GM19463 (cell line): Measurements from ENCODE around the gene CACYBP.

Source experiments
- ATAC-seq: cut with Tn5 transposase; IDR thresholded peaks from one replicate; pipeline ENCODE4 v1.9.1; 2021; ENCODE audit warnings: mild to moderate bottlenecking, moderate library complexity; ENCODE audit not compliant: unreplicated experiment

The CACYBP gene, protein sequence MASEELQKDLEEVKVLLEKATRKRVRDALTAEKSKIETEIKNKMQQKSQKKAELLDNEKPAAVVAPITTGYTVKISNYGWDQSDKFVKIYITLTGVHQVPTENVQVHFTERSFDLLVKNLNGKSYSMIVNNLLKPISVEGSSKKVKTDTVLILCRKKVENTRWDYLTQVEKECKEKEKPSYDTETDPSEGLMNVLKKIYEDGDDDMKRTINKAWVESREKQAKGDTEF

GRCh38 chr1:174999936-175000696, at the start of gene CACYBP:
Gene CACYBP, plus strand, starts transcription at chr1:174999947. Its CDS starts 234 bp downstream, at chr1:175000181.
- peak; percentile 1 for ATAC-seq

GRCh38 chr1:174953285-174954072, 46.3 kb upstream of the CACYBP start:
- peak; percentile 64 for ATAC-seq

GRCh38 chr1:174954073-174954460, 45.7 kb upstream of the CACYBP start:
- ATAC-seq: peak; percentile 28

DNA sequence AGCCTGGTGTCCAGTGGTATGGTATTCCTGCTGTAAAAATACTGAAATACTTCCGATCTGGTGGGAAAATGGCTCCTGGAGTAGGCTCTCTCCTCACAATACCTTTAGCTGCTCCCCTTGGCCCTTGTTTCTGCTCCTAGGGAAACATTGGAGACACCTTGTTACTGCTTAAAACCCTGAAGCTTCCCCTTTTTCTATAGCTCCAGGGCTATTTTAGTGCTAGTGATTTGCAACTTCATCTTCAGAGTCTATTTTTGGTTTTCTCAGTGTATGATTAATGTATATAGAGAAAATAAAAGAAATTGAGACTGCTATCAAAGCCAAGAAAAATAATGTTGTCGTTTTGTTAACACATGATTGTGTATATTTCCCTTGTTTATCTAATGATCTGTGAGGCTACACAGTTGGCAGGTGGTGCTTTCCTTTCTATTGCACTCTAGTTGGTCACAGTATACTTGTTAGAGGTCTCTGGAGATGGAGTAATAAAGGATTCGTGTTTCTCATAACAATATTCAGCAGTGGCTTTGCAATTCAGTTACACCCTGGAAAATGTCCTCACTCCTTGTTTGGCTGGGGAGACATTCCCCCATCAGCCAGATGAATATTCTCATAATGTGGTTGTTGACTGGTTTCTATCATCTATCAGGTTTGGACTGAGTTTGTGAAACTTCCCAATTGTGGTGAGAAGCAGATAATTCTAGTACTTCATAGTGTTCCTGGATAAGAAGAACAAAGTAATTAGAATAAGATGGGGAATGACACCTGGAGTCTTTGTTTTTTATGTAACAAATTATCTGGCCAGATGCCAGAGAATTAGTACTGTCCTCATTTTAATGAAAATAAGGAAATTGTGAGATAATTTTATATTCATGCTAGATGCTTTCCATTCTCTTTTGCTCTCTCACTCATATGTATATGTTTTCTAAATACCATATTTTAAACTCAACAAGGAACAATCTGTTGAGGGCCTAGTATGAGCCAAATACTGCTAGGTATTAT, 44.8 kb upstream of the CACYBP start:
- ATAC-seq: no peak

DNA sequence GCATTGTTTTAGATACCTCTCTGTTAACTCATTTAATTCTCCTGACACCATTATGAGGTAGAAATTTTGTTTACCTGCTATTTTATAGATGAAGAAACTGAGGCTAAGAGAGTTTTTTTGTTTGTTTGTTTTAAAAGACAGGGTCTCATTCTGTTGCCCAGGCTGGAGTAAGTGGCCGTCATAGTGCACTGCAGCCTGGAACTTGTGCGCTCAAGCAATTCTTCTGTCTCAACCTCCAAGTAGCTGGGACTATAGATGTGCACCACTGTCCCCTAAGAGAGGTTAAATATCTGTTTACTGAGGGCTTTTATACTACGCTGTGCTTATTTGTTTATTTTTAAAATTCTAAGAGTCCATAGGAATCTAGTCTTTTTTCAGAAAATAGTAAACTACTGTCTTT, 43.7 kb upstream of the CACYBP start:
- ATAC-seq: no peak

DNA sequence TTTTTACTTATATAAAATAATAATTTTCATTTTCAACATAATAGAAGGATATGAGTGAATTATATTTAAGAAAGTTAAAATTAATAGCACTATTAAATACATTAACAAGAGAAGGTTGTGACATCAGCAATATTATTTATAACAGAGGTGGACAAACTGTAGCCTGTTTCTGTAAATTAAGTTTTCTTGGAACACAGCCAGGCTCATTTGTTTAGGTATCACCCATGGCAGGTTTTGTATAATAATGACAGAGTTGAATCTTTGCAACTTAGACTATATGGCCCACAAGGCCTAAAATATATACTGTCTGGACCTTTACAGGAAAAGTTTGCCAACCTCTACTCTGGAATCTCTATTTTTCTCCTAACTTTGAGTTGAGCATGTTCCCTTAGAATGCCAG, 42.8 kb upstream of the CACYBP start:
- ATAC-seq: no peak

DNA sequence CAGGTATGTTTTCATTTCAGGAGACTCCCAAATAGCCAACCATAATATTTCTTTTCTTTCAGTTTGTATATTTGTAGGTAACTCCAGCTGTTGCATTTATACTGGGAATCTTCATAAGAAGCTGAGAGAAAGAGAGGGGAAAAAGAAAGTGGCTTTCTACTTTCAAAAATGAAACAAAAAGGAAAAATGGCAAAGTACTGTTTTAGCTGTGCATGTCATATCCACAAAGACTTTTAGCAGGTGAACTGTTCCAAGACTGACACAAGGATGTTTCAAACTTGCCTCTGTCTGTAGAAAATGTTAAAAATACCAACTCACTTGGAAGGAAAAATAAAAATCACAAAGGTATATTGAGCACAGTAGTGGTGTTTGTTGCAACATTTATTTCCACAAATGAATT, 41.9 kb upstream of the CACYBP start:
- no peak for ATAC-seq

DNA sequence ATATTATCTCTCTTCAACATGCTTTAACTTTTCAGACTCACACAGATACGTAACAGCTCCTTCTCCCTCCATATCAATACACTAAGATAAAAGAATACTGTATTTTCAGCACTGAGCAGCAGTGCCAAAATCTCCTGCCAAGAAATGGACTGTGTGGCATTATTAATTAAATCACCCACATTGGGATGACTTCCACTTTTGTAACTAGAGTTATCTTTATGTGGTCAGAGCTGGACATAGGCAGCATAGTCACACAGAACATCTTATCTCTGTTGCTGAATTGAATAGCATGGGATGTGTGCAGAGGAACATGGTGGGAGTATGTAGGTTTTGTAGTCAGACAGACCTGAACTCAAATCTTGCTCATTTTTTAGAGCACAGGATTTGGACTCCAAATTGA, 41.4 kb upstream of the CACYBP start:
- no peak for ATAC-seq

- no peak for ATAC-seq
Observed at GRCh38 chr1:174960362-174960761, 39.4 kb upstream of the CACYBP start.

- no peak for ATAC-seq
Observed at GRCh38 chr1:174963529-174964125, 36.1 kb upstream of the CACYBP start.

- no peak for ATAC-seq
Observed at GRCh38 chr1:174964261-174964971, 35.3 kb upstream of the CACYBP start.

DNA sequence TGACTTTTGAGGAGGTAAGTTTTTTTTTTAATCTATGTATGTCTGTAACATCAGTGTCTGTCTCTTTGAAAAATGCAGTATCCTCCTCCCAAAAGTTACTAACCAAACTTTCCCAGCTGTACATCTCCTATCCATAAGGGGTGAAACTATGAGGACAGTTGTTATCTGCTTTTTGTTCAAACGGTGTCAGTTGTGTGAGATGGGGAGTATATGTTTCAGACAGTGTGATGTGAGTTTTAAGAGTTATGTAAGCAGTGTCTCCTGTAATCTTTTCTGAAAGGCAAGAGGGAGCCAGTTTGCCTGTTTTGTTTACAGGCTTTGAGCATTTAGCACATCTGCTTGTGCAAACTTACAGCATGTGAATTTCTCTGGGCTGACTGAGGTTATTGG, 34.8 kb upstream of the CACYBP start:
- ATAC-seq: no peak

DNA sequence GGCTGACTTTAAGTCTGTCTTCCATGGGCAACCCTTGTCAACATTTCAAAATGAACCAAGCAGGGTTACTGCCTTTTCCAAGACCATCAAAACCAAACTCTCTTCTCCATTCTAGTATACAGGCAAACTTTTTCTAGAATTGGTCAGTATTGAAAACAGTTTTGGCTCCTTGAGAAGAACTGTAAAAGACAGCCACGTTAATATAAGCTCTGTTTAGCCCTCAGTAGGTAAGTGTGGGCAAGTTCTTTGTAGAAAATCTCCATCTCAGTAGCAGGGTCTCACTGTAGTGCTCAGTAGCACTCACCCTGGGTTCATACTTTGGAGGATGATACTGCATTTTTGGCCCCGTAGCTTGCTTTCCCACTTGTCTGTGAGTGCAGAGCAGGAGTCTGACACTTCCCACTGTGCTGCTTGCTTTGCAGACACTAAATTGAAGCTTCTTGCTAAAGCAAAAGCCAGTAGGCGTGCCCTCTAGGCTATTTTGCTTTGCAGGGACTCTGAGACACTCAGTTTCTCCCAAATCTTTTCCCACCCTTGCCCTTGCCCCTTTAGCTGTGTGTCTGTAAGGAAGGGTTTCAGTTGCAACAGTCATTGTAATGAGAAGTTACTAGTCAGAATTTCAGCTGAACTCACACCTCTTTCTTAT, 34.3 kb upstream of the CACYBP start:
- no peak for ATAC-seq

DNA sequence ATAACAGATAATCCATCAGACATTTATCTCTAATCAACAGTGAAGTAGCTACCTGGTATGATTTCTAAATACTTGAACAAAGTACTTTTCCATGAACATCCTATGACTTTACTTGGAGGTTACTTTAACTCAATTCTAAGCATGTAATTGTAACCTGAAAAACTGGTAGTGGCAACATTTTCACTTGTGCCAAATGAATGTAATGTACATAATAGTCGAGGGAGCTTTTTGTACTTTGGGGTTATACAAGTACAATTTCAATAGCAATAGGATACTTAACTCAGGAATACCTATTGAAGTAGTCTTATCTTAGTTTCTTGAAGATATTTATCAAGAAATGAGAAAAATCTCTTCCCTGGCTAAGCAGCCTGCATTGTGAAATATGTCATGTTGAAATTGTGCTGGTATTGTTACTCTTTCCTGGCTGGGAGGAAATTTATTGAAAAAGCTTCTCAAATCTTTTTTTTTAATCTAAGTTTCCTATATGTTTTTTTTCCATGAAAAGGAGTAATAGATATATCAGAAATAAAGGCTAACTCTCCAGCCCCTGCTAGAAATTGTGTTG, 33.7 kb upstream of the CACYBP start:
- ATAC-seq: no peak

DNA sequence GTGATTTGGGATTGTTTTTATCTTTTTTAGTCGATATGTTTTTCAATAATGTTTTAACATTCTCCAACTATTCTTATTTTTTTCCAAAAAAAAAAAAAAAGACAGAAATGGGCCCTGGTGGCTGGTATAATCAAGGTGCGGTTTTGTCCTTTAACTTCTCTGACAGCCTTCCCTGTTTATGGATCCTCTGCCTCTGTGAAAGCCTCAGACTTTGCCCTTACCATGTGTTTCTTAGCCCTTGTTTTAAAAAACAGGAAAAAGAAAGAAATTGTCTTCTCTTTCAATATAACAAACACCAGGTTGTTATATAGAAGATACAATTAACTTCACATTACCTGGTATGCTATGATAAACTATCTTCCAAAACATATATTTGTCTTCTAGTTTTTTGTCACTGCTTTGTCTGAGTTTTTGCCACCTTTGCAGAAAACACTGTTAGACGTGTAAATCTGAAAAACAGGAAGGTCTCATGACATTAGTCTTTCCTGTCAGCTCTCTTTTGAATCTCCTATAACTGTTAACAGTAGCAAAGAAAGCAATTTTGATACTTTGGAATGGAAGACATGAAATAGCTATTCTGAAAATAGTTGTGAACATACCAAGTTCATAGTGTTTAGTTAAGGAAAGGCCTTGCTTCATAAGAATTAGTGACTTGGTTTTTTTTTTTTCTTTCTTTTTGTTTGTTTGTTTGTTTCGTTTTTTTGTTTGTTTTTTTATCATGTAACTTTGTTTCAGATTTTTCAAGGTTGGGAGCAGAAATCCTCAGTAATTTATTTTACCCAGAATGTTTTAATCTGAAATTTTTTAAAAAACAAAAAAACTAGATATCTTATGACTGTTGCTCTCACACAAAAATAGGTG, 31.7 kb upstream of the CACYBP start:
- no peak for ATAC-seq

DNA sequence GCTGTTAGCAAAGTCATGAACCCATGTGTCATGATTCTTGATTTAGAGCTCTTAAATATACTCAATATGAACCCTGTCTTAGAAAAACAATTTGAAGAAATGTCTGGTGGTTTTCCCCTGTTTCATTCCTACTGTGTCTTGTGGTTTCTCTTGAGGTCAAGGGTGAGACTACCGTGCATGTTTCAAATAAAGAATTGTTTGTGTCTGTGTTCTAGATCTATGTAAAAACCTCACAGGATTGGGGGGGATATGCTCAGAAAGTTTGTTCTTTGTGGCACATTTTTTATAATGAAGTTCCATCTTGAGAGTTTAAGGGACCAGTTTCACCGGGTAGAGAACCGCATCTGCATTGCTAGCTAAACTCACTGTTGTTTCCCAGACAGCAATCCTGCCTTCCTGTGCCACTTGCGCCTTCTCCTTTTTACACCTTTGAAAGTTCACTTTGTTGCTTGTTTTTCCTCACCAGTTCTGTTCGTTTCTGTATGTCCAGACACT, 30.9 kb upstream of the CACYBP start:
- ATAC-seq: peak; percentile 76

- ATAC-seq: peak; percentile 31
Observed at GRCh38 chr1:174969977-174970376, 29.8 kb upstream of the CACYBP start.

DNA sequence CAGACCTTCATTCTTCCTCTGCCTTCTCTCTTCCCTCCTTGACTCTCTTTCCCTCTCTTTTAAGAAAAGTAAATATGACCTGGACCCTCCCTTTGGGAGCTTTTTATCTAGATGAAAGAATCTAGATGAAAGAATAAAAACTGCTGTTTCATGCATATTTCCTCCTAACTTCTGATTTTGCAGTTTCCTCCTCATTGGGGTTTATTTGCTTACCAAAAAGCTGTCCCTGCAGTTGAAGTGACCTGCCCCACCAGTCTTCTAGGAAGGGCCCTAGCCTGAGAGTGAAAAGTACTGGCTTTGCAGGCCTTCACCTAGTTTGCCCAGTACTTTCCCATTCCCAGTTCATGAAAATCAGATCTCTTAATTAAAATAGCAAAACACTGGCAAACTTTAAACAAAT, 28.3 kb upstream of the CACYBP start:
- no peak for ATAC-seq
